SH-SY5Y (cell line): Measurements from ENCODE around the gene XKR3.

Experiments used
- GATA2 ChIP-seq: IDR thresholded peaks from 2 replicates; pipeline ENCODE4 v1.6.1; 2011; ENCODE audit warnings: mild to moderate bottlenecking, low read depth, low read length
- GATA3 ChIP-seq: IDR thresholded peaks from 2 replicates; pipeline ENCODE4 v1.6.1; 2011; ENCODE audit warnings: low read depth, mild to moderate bottlenecking, low read length, moderate library complexity

- TF ChIP-seq GATA3 (no peak), GATA2 (no peak)
Measured at GRCh38 chr22:16815073-16815472, 10.1 kb downstream of the XKR3 start.
